GM19043 (cell line): ENCODE measurements around the gene DNAJC22.
"Not testable (repeated sequence)": the region's sequence is repeated elsewhere in the genome, so short reads cannot be mapped to it uniquely, and the experiment has no call there.

ENCODE experiments used
- ATAC-seq: cut with Tn5 transposase; IDR thresholded peaks from one replicate; pipeline ENCODE4 v1.9.1; 2021; ENCODE audit warnings: low read depth; ENCODE audit not compliant: unreplicated experiment

The DNAJC22 gene

DNA sequence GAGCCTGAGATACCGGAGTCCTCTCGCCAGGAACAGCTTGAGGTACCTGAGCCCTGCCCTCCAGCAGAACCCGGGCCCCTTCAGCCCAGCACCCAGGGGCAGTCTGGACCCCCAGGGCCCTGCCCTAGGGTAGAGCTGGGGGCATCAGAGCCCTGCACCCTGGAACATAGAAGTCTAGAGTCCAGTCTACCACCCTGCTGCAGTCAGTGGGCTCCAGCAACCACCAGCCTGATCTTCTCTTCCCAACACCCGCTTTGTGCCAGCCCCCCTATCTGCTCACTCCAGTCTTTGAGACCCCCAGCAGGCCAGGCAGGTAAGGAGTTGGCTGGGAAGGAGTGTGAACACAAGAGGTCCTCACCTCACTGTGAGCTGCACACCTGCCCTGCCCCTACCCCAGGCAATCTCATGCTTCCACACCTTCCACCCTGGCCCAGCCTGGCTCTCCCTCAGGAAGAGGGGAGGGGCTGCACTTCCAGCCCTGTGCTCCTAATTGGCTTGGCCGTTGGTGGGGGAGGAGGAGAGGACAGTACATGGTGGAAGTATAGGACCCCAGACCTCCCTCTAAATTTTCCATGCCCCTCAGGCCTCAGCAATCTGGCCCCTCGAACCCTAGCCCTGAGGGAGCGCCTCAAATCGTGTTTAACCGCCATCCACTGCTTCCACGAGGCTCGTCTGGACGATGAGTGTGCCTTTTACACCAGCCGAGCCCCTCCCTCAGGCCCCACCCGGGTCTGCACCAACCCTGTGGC, 15.9 kb upstream of the DNAJC22 start:
- ATAC-seq = no peak

DNA sequence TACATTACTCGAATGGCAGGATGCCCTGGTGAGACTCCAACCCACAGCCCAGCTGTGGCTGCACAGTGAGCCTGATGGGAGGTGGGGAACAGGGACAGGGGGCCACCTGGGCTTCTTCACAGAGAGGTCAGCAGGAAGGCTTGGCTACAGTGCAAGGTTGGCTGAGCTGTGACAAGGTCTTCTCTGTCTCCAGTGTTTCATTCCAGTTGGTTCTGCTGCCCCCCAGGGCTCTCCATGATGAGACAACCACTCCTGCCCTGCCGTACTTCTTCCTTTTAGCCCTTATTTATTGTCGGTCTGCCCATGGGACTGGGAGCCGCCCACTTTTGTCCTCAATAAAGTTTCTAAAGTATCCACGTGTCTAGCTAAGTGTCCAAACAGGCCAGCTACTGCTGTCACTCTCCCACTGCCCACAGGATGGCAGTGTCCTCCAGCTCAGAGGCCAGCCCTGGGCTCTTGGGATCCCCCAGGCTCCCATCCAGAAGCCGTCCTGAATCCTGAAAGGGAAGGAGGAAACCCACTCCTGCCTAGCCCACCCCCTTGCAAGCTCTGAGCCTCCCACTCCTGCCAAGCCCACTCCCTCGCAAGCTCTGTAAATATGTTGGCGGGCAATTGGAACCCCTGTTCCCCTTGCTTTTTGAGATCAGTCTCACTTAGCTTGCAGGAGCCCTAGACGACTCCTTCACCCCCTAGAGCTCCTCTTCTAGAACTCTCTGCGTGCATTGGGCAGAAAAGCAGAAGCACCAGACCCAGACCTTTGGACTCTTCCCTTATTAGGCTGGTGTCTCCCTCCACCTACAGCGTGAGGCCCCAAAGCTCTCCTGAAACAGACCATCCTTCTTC, 15.1 kb upstream of the DNAJC22 start:
- no peak for ATAC-seq

DNA sequence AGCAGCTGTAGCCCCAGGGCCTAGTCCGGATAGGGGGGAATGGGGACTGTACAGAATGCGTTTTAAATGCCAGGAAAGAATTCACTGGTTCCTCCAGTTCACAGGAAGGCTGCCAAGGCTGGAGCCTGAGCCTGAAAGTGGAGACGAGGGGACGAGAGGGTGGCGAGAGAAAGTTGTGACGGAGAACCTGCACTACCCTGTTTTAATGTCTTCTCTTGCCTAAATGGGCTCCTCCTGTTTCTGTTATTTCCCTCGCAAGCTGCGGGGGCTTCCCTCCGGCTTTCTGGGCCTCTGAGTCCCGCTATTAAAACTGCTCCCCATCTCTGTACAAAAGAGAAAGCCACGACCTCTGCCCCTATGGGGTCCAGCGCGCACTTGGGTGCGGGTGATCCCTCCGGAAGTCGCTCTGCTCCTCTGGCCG, 14.2 kb upstream of the DNAJC22 start:
- no peak for ATAC-seq

DNA sequence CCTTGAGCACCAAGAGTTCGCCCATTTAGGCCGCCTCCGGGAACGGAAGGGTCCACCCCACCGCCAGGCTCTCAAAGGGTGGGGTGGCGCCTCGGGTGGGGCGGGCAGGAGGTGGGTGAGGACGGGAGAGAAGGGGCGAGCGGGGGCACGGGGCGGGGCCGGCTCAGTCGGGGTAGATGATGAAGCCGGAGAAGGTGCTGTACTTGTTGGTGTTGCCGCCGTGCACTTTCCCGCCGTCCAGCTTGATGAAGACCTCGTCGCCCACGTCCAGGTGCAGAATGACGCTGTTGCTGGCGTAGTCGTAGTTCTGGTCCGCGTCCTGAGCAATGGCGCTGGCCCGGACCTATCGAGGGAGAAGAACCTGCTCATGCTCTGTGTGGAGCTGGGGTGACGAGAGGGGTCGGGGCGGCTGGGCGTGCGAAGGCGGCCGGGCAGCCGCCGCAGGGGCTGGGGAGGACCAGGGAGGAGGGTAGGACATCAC, 13.8 kb upstream of the DNAJC22 start:
- no peak for ATAC-seq

DNA sequence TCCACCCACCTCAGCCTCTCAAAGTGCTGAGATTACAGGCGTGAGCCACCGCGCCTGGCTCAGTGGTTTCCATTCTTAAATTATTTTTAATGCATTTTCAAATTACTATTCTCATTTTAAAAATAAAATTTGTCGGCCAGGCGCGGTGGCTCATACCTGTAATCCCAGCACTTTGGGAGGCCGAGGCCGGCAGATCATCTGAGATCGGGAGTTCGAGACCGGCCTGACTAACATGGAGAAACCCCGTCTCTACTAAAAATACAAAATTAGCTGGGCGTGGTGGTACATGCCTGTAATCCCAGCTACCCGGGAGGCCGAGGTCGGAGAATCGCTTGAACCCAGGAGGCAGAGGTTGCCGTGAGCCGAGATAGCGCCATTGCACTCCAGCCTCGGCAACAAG, 12.9 kb upstream of the DNAJC22 start:
- ATAC-seq = not testable (repeated sequence)

DNA sequence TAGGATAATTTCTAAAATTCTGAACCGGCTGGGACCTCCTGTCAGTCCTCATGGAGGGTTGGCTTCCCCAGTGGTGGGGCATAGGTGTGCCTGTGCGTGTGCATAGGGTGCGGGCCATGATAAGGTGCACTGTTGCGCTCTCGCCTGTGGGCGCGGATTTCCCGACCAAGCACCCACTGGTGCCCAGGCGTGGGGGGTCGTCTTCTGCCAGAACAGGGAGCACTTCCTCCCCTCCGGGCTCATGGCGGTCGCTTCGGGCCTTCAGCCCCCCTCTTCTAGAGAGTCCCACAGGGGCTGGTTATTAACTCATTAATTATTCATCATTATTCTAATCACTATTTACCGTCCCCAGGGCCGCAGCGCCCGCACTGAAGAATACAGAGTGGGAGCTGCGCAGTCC, 12.5 kb upstream of the DNAJC22 start:
- ATAC-seq = no peak

DNA sequence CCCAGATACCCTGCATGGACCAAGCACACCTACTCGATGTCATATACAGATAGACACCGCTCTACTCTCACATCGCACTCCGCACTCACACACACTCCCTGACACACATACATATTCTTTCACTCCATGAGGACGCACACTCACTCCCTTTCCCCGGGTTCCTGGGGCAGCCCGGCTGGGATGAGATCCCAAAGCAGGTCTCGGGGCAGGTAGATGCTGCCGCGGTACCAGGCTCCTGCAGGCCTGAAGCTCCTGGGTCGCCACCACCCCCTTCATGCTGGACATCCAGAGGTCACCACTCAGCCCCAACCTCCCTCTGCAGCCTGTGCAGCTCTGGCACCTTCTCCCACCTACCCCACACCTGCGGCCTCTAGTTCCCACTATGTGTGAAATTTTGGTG, 12.0 kb upstream of the DNAJC22 start:
- ATAC-seq = no peak

DNA sequence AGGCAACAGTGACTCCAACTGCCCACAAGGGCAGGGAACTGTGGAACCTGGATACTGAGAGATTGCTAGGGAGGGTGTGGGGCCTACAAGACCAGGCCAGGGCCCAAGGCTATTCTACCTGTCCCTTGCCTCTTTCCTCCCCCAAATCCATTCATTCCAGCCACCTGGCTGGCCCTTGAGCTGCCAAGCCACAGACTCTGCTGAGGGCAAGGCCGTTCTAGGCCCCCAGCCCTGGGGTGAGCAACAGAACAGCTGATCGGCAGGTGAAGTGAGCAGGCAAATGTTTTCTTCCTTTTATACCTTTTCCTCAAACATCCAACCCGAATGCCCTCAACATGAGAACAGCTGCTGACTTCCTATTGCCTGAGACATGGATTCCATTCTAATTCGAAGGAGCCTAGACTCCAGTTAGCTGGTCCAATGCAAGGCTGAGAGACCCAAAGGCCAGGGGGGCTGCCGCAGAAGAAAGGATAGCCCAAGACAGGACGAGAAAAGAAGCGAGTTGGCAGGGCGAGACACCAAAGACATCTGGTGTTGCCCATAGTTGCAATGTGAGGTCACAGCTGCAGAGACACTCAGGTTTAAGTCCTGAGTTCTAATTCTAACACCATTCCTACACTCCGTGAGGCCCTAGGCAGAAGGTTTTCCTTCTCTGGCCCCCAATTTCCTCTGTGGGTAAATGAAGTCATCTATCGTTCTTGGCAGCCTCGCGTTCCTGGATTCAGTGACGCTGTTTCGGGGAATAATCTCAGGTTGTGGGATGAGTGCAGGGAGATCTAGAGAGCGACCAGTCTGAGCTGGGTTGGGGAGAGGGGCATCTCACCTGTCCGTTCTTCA, 11.4 kb upstream of the DNAJC22 start:
- ATAC-seq = no peak

DNA sequence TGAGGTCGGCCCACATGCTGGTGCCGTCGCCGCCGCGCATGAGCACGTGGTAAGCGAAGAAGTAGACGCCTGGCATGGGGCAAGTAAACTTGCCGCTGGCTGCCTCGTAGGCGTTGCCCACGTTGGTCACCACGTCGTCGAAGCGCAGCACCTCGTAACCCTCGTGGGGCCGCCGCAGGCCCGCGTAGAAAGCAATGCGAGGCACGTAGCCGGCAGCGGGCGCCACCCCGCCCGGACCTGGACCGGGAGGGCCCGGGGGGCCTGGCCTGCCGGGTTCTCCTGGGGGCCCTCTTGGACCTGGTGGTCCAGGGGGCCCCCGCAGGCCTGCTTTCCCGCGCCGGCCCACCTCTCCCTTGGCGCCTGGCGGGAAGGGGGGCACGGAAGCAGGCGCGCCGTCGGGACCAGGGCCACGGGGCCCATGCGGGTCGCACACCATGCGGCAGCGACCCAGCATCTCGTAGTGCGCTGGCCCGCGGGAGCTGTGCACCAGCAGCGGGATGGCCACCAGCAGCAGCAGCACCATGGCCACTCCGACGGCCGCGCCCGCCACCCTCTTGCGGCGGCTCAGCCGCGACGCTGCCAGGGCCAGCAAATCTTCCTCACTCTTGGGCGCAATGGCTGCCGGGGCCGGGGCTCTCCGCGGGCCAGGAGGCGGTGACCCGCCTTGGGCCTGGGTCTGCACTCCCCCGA, 10.6 kb upstream of the DNAJC22 start:
- ATAC-seq = no peak

DNA sequence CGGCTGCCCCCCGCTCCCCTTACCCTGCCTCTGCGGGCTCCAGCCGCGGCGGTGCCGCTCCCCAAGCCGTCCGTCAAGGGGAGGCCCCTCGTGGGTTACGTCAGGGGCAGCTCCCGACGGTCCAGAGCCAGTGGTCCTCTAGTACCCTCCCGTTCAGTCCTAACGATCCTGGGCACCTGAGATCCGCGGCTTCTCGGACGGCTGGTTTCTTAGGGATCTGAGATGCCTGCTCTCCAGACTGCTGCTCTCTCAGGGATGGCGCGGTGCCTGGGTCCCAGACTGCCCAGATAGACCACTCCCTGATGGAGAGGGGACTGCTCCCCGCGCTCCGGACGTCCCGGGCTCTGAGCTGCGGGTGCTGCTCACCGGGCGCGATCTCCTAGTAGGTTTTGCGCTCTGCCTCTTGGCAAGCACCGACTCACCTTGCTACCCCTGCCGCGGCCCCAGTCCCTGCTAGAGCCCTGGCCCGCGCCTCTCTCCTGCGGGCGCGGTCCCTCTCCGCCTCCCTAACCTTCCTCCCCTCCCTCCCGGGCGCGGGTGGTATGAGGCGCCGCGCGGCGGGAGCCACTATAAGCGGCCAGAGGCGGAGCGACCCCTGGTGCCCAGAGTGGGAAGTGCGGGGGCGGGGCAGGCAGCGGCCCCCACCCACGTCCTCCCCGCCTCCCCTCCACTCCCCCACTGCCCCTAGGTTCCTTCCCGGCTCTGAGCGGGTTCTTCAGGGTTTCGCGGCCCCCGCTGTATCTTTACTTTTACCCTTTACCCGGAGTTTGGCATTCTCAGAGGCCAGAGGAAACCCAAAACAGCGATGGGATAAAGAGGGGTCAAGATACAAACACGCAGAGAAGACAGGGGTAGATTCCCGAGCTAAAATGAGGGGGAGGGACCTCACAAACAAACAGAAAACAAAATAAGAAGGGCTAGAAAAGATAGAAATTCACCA, 9.8 kb upstream of the DNAJC22 start, which contains the start of gene C1QL4:
TSS of gene C1QL4 (minus strand) at position 544 of the 940 bp plus-strand sequence. CDS start 711 bp downstream, outside the sequence.
- peak; percentile 72 for ATAC-seq

DNA sequence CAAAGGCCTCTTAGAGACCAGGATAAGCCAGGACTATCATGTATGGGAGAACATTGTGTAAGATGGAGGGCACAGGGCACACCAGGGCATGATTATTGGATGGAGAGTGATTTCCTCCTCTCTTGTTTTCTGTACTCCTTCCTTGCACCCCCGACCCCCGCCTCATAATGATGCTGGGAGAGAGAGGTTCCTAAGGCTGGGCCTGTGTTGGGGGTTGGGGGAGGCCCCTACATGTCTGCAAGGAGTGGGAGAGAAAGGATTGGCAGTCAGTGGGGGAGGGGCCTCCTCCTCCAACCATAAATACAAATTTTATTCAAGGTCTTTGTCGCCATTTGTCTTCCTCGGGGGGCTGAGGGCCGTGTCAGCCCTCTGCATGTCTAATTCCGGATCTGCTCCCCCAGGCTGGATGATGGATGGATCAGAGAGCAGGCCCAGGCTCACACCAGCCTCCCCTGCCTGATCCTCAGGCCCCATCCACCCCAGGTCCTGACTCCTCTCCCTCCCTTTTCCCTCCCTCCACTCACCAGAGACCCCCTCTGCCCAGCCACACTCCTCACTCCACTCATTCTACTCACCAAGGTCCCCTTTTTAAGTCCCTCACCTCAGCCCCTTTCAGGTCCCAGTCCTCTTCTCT, 7.7 kb upstream of the DNAJC22 start:
- ATAC-seq = no peak

DNA sequence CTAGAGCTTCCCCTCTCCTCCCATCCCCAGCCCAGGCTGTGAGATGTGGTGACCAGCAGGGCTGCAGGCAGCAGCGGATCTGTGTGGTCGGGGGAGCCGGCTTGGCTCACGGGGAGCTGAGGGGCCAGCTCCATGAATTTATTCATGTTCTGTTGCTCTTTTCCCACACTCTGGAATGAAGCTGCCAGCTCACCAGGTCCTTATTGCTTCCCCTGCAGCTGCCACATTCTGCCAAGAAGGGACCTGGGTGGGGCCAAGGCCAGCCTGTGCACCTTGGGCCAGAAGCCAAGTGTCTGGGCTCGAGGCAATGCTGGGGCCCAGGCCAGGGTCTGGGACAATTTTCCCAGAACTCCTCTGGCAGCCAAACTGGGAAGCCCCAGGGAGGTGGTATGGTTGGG, 7.2 kb upstream of the DNAJC22 start:
- ATAC-seq = no peak

DNA sequence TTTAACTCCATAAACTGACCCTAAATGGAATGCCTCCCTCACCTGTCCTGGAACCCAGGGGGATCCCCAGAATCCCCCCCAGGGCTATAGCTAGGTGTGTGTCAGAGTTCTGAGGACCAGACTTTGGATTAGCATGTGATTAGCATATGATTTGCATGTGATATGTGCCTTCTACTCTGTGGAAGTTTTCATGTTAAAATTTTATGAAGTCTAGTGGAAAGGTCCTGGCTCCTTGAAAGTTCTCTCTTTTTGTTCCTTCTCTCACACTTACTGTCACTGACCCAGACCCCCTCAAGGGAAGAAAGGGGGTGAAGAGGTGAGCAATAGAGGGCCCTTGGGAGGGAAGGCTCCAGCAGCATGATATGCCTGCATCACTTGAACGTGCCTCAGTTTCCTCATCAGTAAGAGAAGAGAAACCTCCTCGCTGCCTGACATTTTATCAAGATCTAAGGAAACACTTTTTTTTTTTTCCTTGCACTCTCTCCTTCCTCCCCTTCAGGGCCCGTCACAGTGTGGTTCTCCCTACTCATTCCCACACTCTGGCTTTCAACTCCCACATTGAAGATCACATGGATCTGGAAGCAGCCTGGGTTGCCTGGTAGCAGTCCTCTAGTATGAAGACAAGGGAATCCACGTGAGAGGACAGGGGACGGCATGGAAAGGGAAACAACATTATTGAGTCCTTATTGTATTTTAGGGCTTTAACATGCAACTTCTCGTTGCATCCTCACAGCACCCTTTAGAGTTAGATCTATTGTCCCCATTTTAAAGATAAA, 6.4 kb upstream of the DNAJC22 start:
- no peak for ATAC-seq

DNA sequence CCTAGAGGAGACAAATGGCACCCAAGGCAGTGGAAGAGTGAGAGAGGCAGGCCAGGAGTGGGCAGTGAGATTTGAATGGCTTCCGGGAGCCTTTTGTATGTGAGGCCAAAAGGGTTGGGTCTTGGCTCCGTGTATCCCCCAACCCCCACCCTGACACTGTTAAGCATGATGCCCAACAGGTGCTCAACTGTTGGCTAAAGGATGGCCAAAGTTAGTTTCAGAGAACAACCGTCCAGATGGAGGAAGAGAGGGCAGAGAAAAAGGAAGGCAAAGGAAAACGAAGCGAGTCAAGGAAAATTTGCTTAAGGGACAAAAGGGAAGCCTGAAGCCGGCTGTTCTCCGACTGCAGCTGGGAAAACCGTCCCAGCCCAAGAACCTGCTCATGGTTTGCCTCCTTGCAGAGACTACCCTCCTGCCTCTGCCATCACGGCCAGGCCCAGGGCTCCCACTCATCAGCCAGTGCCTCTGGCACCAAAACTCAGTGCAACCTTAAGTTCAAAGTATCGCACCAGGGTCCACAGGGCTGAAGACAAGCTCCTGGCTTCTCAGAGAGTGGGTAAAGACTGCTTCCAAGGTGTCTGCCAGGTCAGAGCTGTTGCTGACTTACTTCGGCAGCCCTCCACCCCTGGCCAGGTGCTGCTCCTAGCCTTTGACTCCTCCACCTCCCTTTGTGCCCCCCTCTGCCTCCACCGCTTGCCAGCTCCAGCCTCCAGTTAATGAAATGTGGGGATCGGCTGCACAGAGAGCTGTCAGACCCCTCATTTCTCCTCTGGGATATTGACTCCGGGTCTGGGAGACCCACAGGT, 5.5 kb upstream of the DNAJC22 start:
- ATAC-seq = no peak

DNA sequence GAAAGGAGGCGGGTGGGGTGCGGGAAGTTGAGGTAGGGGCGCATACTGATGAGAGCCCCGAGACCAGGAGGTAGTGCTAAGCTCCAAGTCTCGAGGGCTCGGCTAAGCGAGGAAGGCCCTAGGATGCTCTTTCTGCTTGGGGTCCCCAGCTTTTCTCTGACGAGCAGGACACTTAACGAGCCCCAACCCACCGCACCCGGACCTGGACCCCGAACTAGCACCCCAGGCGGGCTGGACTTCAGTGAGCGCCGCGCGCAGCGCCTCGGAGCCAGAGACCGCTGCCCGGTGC, 5.0 kb upstream of the DNAJC22 start:
- no peak for ATAC-seq

DNA sequence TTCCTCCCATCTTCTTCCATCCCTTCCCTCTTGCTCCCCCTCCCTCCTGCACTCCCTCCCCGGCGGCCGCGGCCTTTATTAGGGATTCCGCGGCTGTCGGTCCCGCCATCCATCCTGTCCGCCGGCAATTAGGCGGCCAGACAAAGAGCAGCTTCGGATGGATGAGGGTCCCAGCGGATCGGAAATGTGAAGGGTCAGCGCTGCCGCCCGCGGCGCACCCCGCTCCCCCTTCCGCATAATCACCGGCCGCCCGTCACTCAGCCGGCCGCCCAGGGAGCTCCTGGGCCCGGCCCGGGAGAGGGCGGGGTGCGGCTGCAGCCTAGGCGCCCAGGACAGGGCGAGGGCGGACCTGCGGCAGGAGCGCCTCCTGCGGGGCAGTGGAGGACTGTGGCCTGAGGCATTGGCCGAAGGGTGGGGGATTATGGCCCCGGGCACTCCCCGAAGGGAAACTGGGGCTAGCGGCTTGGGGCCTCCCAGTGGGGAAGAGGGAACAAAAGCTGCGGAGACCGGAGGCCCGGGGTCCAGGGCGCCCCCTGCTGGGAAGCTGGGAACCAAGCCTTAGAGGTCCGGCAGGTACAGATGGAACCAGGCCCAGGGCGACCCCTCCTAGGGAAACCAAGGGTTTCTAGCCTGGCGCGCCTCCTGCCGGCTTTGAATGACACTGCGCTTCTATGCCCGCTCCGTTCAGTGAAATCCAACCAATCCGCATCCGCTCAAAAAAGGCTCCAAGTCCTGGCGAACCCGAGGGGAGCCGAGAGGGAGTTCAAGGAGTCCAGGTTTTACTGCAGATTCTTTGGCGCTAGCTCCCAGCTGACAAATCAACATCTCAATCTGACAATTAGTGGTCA, 4.4 kb upstream of the DNAJC22 start:
- ATAC-seq = peak; percentile 61
